ENCODE results near the gene CIITA.

Gene CIITA

GRCh38 chr16:10888320-10888937, 11.4 kb downstream of the CIITA start:
- H3K4me3 ChIP-seq (ENCODE audit: insufficient read depth, low read length, poor library complexity, severe bottlenecking), result peak overlapping the region; percentile 59
- TF ChIP-seq, protein P1, sequence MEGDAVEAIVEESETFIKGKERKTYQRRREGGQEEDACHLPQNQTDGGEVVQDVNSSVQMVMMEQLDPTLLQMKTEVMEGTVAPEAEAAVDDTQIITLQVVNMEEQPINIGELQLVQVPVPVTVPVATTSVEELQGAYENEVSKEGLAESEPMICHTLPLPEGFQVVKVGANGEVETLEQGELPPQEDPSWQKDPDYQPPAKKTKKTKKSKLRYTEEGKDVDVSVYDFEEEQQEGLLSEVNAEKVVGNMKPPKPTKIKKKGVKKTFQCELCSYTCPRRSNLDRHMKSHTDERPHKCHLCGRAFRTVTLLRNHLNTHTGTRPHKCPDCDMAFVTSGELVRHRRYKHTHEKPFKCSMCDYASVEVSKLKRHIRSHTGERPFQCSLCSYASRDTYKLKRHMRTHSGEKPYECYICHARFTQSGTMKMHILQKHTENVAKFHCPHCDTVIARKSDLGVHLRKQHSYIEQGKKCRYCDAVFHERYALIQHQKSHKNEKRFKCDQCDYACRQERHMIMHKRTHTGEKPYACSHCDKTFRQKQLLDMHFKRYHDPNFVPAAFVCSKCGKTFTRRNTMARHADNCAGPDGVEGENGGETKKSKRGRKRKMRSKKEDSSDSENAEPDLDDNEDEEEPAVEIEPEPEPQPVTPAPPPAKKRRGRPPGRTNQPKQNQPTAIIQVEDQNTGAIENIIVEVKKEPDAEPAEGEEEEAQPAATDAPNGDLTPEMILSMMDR (IDR thresholded peaks at IDR 0.05; ENCODE audit: insufficient read depth, low read length, poor library complexity, severe bottlenecking), result no peak
- no peak for TF ChIP-seq EZH2phosphoT487 (conservative IDR thresholded peaks at IDR 0.05; ENCODE audit: low read length)
- peaks cover 70% of the 10 kb centered on the region for H3K79me2 ChIP-seq (ENCODE audit: insufficient read depth, low read length)
- no peak overlapping the region for H2AFZ ChIP-seq (ENCODE audit: low read depth, low read length, severe bottlenecking)
- H3K27ac ChIP-seq (ENCODE audit: low read depth, low read length), result peak overlapping the region; percentile 96
- peak overlapping the region; percentile 79 for H3K9ac ChIP-seq (ENCODE audit: low read length)
- no peaks in the 10 kb centered on the region for H3K9me3 ChIP-seq (ENCODE audit: insufficient read depth, low read length)
- H3F3A ChIP-seq (ENCODE audit: insufficient read depth), result peaks cover 73% of the 10 kb centered on the region
- H4K20me1 ChIP-seq (ENCODE audit: low read depth, low read length), result no peaks in the 10 kb centered on the region; the same call in 1 of the 2 replicates
- H3K27me3 ChIP-seq (ENCODE audit: low read length), result no peaks in the 10 kb centered on the region
- 0 out of 2 replicates have a peak, but pooled peaks cover 5% of the 10 kb centered on the region for H3K36me3 ChIP-seq (ENCODE audit: low read length)
- H3K4me2 ChIP-seq (ENCODE audit: low read depth, low read length, poor library complexity, severe bottlenecking), result peak overlapping the region; percentile 81
- no peaks in the 10 kb centered on the region for H3K9me2 ChIP-seq (replicated peaks; ENCODE audit: insufficient read depth, low read length)

DNA sequence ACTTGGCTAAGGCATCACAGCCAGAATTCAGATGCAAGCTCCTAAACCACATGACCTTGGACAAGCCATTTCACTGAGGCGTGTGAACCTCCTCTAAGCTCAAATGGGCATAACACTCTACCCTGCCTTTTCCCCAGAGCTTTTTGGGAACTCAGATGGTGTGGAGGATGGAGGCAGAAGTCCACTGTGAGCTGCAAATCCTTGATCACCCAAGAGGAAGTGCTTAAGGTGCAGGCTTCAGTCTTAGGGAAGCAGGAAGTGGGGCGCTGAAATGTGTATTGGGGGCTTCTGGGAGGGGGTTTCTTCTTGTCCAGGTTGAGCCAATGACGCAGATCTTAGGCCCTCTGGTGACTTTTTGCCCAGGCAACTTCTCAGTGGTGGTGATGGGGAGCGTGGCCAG, 12.9 kb downstream of the CIITA start:
- Histone ChIP-seq H3F3A (ENCODE audit: insufficient read depth) (peaks cover 61% of the 10 kb centered on the region), H3K9ac (ENCODE audit: low read length) (peak overlapping the region; percentile 79), H2AFZ (ENCODE audit: low read depth, low read length, severe bottlenecking) (no peak overlapping the region), H3K9me2 (replicated peaks; ENCODE audit: insufficient read depth, low read length) (no peaks in the 10 kb centered on the region), H3K4me3 (ENCODE audit: insufficient read depth, low read length, poor library complexity, severe bottlenecking) (no peak overlapping the region), H4K20me1 (ENCODE audit: low read depth, low read length) (no peaks in the 10 kb centered on the region), H3K27ac (ENCODE audit: low read depth, low read length) (peak overlapping the region; percentile 96), H3K27me3 (ENCODE audit: low read length) (no peaks in the 10 kb centered on the region), H3K36me3 (ENCODE audit: low read length) (0 out of 2 replicates have a peak, but pooled peaks cover 5% of the 10 kb centered on the region), H3K79me2 (ENCODE audit: insufficient read depth, low read length) (peaks cover 65% of the 10 kb centered on the region), H3K4me2 (ENCODE audit: low read depth, low read length, poor library complexity, severe bottlenecking) (peak overlapping the region; percentile 81), H3K9me3 (ENCODE audit: insufficient read depth, low read length) (no peaks in the 10 kb centered on the region)
- TF ChIP-seq EZH2phosphoT487 (conservative IDR thresholded peaks at IDR 0.05; ENCODE audit: low read length), result no peak
- TF ChIP-seq, protein P1 (IDR thresholded peaks at IDR 0.05; ENCODE audit: insufficient read depth, low read length, poor library complexity, severe bottlenecking), result no peak

GRCh38 chr16:10892782-10893318, 15.8 kb downstream of the CIITA start:
- Histone ChIP-seq H3F3A (ENCODE audit: insufficient read depth) (peaks cover 33% of the 10 kb centered on the region), H3K27ac (ENCODE audit: low read depth, low read length) (peak overlapping the region; percentile 96), H3K36me3 (ENCODE audit: low read length) (no peaks in the 10 kb centered on the region), H3K4me3 (ENCODE audit: insufficient read depth, low read length, poor library complexity, severe bottlenecking) (no peak overlapping the region), H3K9me3 (ENCODE audit: insufficient read depth, low read length) (no peaks in the 10 kb centered on the region), H3K9ac (ENCODE audit: low read length) (no peak overlapping the region), H4K20me1 (ENCODE audit: low read depth, low read length) (no peaks in the 10 kb centered on the region), H3K9me2 (replicated peaks; ENCODE audit: insufficient read depth, low read length) (no peaks in the 10 kb centered on the region), H2AFZ (ENCODE audit: low read depth, low read length, severe bottlenecking) (no peak overlapping the region), H3K79me2 (ENCODE audit: insufficient read depth, low read length) (peaks cover 39% of the 10 kb centered on the region), H3K27me3 (ENCODE audit: low read length) (no peaks in the 10 kb centered on the region), H3K4me2 (ENCODE audit: low read depth, low read length, poor library complexity, severe bottlenecking) (no peak overlapping the region)
- no peak for TF ChIP-seq EZH2phosphoT487 (conservative IDR thresholded peaks at IDR 0.05; ENCODE audit: low read length)
- TF ChIP-seq, protein P1 (IDR thresholded peaks at IDR 0.05; ENCODE audit: insufficient read depth, low read length, poor library complexity, severe bottlenecking), result no peak

Measured in SU-DHL-6 (cell line).